ENCODE measurements around the gene PCCA.

The PCCA gene

GRCh38 chr13:100211016-100211710 lies 122.3 kb downstream of the PCCA start:
- peak overlapping the region; percentile 71 for H3K27ac ChIP-seq (ENCODE audit: low read length, poor library complexity, severe bottlenecking)
- peaks cover 3% of the 10 kb centered on the region for H3K4me1 ChIP-seq (ENCODE audit: control insufficient read depth, insufficient read depth, low read depth, low read length)
- no peak overlapping the region for H2AK5ac ChIP-seq (ENCODE audit: low read length, severe bottlenecking)
- H3K36me3 ChIP-seq (ENCODE audit: control insufficient read depth in 1 of 2, insufficient read depth in 2 of 2, low read depth in 1 of 2, low read length in 2 of 2), result peaks cover 2 to 6% of the 10 kb centered on the region in 2 experiments
- H3K4me2 ChIP-seq (ENCODE audit: low read length, poor library complexity, severe bottlenecking), result no peak overlapping the region
- H3K23ac ChIP-seq (ENCODE audit: low read length in 2 of 2), result no peak overlapping the region
- H2BK120ac ChIP-seq (ENCODE audit: low read depth, low read length), result no peak overlapping the region
- no peak overlapping the region for H2BK15ac ChIP-seq (ENCODE audit: low read depth, poor library complexity, severe bottlenecking)
- no peaks in the 10 kb centered on the region for H3K27me3 ChIP-seq (ENCODE audit: control insufficient read depth in 1 of 2, insufficient read depth in 1 of 2, low read length in 2 of 2)
- peaks cover 21% of the 10 kb centered on the region for H3K79me1 ChIP-seq (replicated peaks; ENCODE audit: low read length, poor library complexity, severe bottlenecking)
- no peak overlapping the region for H3K9ac ChIP-seq (ENCODE audit: low read length)
- DNase-seq, result no peak
- H4K91ac ChIP-seq (ENCODE audit: low read length), result no peak overlapping the region
- H3K9me3 ChIP-seq (ENCODE audit: control insufficient read depth, low read length), result no peaks in the 10 kb centered on the region
- no peak overlapping the region for H2BK5ac ChIP-seq (ENCODE audit: low read depth, low read length, poor library complexity, severe bottlenecking)
- H3K14ac ChIP-seq (ENCODE audit: low read length in 2 of 2), result no peak overlapping the region
- H3K4ac ChIP-seq (ENCODE audit: low read depth in 1 of 2, low read length in 2 of 2), result no peak overlapping the region
- no peak overlapping the region for H4K8ac ChIP-seq (ENCODE audit: low read length)
- WGBS, result 94% methylated on average over 3 of the region's 4 CpGs
- no peak overlapping the region for H3K18ac ChIP-seq (ENCODE audit: low read depth in 1 of 2, low read length in 2 of 2)
- H3K4me3 ChIP-seq (ENCODE audit: insufficient read depth in 1 of 2, low read depth in 1 of 2, low read length in 2 of 2), result peak overlapping the region in 1 of 2 experiments; percentile 0
- H2BK12ac ChIP-seq (ENCODE audit: low read length in 2 of 2), result no peak overlapping the region
- H2AFZ ChIP-seq (ENCODE audit: low read depth, low read length), result no peak overlapping the region

DNA sequence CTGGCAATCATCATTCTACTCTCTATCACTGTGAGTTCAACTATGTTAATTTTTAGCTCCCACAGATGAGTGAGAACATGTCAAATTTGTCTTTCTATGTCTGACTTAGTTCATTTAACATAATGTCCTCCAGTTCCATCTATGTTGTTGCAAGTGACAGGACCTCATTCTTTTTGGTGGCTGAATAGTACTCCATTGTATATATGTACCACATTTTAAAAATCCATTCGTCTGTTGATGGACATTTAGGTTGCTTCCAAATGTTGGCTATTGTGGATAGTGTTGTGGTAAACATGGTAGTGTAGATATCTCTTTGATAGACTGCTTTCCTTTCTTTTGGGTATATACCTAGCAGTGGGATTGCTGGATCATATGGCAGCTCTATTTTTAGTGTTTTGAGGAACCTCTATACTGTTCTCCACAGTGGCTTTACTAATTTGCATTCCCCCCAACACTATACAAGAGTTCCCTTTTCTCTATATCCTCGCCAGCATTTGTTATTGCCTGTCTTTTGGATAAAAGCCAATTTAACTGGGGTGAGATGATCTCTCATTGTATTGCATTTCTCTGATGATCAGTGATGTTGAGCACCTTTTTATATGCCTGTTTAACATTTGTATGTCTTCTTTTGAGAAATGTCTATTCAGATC lies 124.1 kb downstream of the PCCA start:
- H3K27me3 ChIP-seq (ENCODE audit: control insufficient read depth in 1 of 2, insufficient read depth in 1 of 2, low read length in 2 of 2), result no peaks in the 10 kb centered on the region
- no peak overlapping the region for H3K4me3 ChIP-seq (ENCODE audit: insufficient read depth in 1 of 2, low read depth in 1 of 2, low read length in 2 of 2)
- WGBS, result 100% methylated on average over 1 of the region's 2 CpGs
- no peak overlapping the region for H4K8ac ChIP-seq (ENCODE audit: low read length)
- H3K27ac ChIP-seq (ENCODE audit: low read length, poor library complexity, severe bottlenecking), result no peak overlapping the region
- H3K23ac ChIP-seq (ENCODE audit: low read length in 2 of 2), result no peak overlapping the region
- H3K4me1 ChIP-seq (ENCODE audit: control insufficient read depth, insufficient read depth, low read depth, low read length), result peaks cover 3% of the 10 kb centered on the region
- no peak for DNase-seq
- H4K91ac ChIP-seq (ENCODE audit: low read length), result no peak overlapping the region
- H3K9ac ChIP-seq (ENCODE audit: low read length), result no peak overlapping the region
- H3K79me1 ChIP-seq (replicated peaks; ENCODE audit: low read length, poor library complexity, severe bottlenecking), result peaks cover 13% of the 10 kb centered on the region
- H2BK15ac ChIP-seq (ENCODE audit: low read depth, poor library complexity, severe bottlenecking), result no peak overlapping the region
- H3K4ac ChIP-seq (ENCODE audit: low read depth in 1 of 2, low read length in 2 of 2), result no peak overlapping the region
- no peak overlapping the region for H2AK5ac ChIP-seq (ENCODE audit: low read length, severe bottlenecking)
- H2BK5ac ChIP-seq (ENCODE audit: low read depth, low read length, poor library complexity, severe bottlenecking), result no peak overlapping the region
- no peak overlapping the region for H3K18ac ChIP-seq (ENCODE audit: low read depth in 1 of 2, low read length in 2 of 2)
- no peak overlapping the region for H2BK12ac ChIP-seq (ENCODE audit: low read length in 2 of 2)
- H2AFZ ChIP-seq (ENCODE audit: low read depth, low read length), result no peak overlapping the region
- no peak overlapping the region for H3K14ac ChIP-seq (ENCODE audit: low read length in 2 of 2)
- H2BK120ac ChIP-seq (ENCODE audit: low read depth, low read length), result no peak overlapping the region
- H3K4me2 ChIP-seq (ENCODE audit: low read length, poor library complexity, severe bottlenecking), result no peak overlapping the region
- peaks cover 6 to 8% of the 10 kb centered on the region in 2 experiments for H3K36me3 ChIP-seq (ENCODE audit: control insufficient read depth in 1 of 2, insufficient read depth in 2 of 2, low read depth in 1 of 2, low read length in 2 of 2)
- no peaks in the 10 kb centered on the region for H3K9me3 ChIP-seq (ENCODE audit: control insufficient read depth, low read length)

DNA sequence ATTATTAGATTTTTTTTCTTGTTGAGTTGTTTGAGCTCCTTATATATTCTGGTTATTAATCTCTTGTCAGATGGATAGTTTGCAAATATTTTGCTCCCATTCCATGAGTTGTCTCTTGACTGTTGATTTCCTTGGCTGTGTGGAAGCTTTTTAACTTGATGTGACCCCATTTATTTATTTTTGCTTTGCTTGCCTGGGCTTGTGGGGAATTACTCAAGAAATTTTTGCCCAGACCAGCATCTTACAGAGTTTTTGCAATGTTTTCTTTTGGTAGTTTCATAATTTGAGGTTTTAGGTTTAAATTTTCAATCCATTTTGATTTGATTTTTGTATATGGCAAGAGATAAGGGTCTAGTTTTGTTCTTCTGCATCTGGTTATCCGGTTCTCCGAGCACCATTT lies 124.7 kb downstream of the PCCA start:
- H4K8ac ChIP-seq (ENCODE audit: low read length), result no peak overlapping the region
- no peak overlapping the region for H2AK5ac ChIP-seq (ENCODE audit: low read length, severe bottlenecking)
- no peaks in the 10 kb centered on the region for H3K27me3 ChIP-seq (ENCODE audit: control insufficient read depth in 1 of 2, insufficient read depth in 1 of 2, low read length in 2 of 2)
- no peak overlapping the region for H2AFZ ChIP-seq (ENCODE audit: low read depth, low read length)
- no peak overlapping the region for H3K18ac ChIP-seq (ENCODE audit: low read depth in 1 of 2, low read length in 2 of 2)
- no peak overlapping the region for H3K14ac ChIP-seq (ENCODE audit: low read length in 2 of 2)
- no peak overlapping the region for H4K91ac ChIP-seq (ENCODE audit: low read length)
- no peak overlapping the region for H2BK5ac ChIP-seq (ENCODE audit: low read depth, low read length, poor library complexity, severe bottlenecking)
- H2BK15ac ChIP-seq (ENCODE audit: low read depth, poor library complexity, severe bottlenecking), result no peak overlapping the region
- no peak overlapping the region for H3K9ac ChIP-seq (ENCODE audit: low read length)
- WGBS, result 100% methylated on average over 2 of the region's 2 CpGs
- H3K27ac ChIP-seq (ENCODE audit: low read length, poor library complexity, severe bottlenecking), result no peak overlapping the region
- H3K9me3 ChIP-seq (ENCODE audit: control insufficient read depth, low read length), result no peaks in the 10 kb centered on the region
- no peak overlapping the region for H2BK12ac ChIP-seq (ENCODE audit: low read length in 2 of 2)
- peaks cover 3% of the 10 kb centered on the region for H3K4me1 ChIP-seq (ENCODE audit: control insufficient read depth, insufficient read depth, low read depth, low read length)
- DNase-seq, result no peak
- peaks cover 6 to 8% of the 10 kb centered on the region in 2 experiments for H3K36me3 ChIP-seq (ENCODE audit: control insufficient read depth in 1 of 2, insufficient read depth in 2 of 2, low read depth in 1 of 2, low read length in 2 of 2)
- no peak overlapping the region for H2BK120ac ChIP-seq (ENCODE audit: low read depth, low read length)
- no peak overlapping the region for H3K4me2 ChIP-seq (ENCODE audit: low read length, poor library complexity, severe bottlenecking)
- H3K23ac ChIP-seq (ENCODE audit: low read length in 2 of 2), result no peak overlapping the region
- H3K4me3 ChIP-seq (ENCODE audit: insufficient read depth in 1 of 2, low read depth in 1 of 2, low read length in 2 of 2), result no peak overlapping the region
- peaks cover 13% of the 10 kb centered on the region for H3K79me1 ChIP-seq (replicated peaks; ENCODE audit: low read length, poor library complexity, severe bottlenecking)
- H3K4ac ChIP-seq (ENCODE audit: low read depth in 1 of 2, low read length in 2 of 2), result no peak overlapping the region

- H3K9ac ChIP-seq (ENCODE audit: low read length), result no peak overlapping the region
These were observed 126.0 kb downstream of the PCCA start for GRCh38 chr13:100214886-100215285.

More at GRCh38 chr13:100214886-100215285, 126.0 kb downstream of the PCCA start:
- H2BK12ac ChIP-seq (ENCODE audit: low read length in 2 of 2), result no peak overlapping the region
- H3K18ac ChIP-seq (ENCODE audit: low read depth in 1 of 2, low read length in 2 of 2), result no peak overlapping the region
- no peak overlapping the region for H3K4me3 ChIP-seq (ENCODE audit: insufficient read depth in 1 of 2, low read depth in 1 of 2, low read length in 2 of 2)
- H2AK5ac ChIP-seq (ENCODE audit: low read length, severe bottlenecking), result no peak overlapping the region
- peaks cover 3% of the 10 kb centered on the region for H3K4me1 ChIP-seq (ENCODE audit: control insufficient read depth, insufficient read depth, low read depth, low read length)
- no peak overlapping the region for H2AFZ ChIP-seq (ENCODE audit: low read depth, low read length)
- peaks cover 6 to 8% of the 10 kb centered on the region in 2 experiments for H3K36me3 ChIP-seq (ENCODE audit: control insufficient read depth in 1 of 2, insufficient read depth in 2 of 2, low read depth in 1 of 2, low read length in 2 of 2)
- no peak overlapping the region for H3K14ac ChIP-seq (ENCODE audit: low read length in 2 of 2)
- H2BK5ac ChIP-seq (ENCODE audit: low read depth, low read length, poor library complexity, severe bottlenecking), result no peak overlapping the region
- H3K27me3 ChIP-seq (ENCODE audit: control insufficient read depth in 1 of 2, insufficient read depth in 1 of 2, low read length in 2 of 2), result no peaks in the 10 kb centered on the region
- no peak overlapping the region for H4K8ac ChIP-seq (ENCODE audit: low read length)
- no peak overlapping the region for H3K4ac ChIP-seq (ENCODE audit: low read depth in 1 of 2, low read length in 2 of 2)
- H2BK120ac ChIP-seq (ENCODE audit: low read depth, low read length), result no peak overlapping the region
- peak overlapping the region; percentile 35 for H3K27ac ChIP-seq (ENCODE audit: low read length, poor library complexity, severe bottlenecking)
- H3K23ac ChIP-seq (ENCODE audit: low read length in 2 of 2), result no peak overlapping the region
- H2BK15ac ChIP-seq (ENCODE audit: low read depth, poor library complexity, severe bottlenecking), result no peak overlapping the region
- WGBS, result no CpG with 5 or more reads among the region's 3 CpGs
- peak; percentile 72 for DNase-seq
- H3K4me2 ChIP-seq (ENCODE audit: low read length, poor library complexity, severe bottlenecking), result no peak overlapping the region
- no peak overlapping the region for H4K91ac ChIP-seq (ENCODE audit: low read length)
- H3K9me3 ChIP-seq (ENCODE audit: control insufficient read depth, low read length), result no peaks in the 10 kb centered on the region
- H3K79me1 ChIP-seq (replicated peaks; ENCODE audit: low read length, poor library complexity, severe bottlenecking), result peaks cover 15% of the 10 kb centered on the region

Data from mesenchymal stem cell (in vitro differentiated cells and primary cell).